Stimulated activated effector memory CD8-positive, alpha-beta T cell treated with anti-CD3 and anti-CD28 coated beads, Interleukin-12 subunit alpha, Interleukin-12 subunit beta, amount 100 ng/mL, for 72 hours (primary cell): ENCODE data around the gene HOOK1.
"Not testable (repeated sequence)": the region's sequence is repeated elsewhere in the genome, so short reads cannot be mapped to it uniquely, and the experiment has no call there.

Source experiments
- ATAC-seq: fragments of 150-1000 bp; cut with Tn5 transposase; 2 replicates; pipeline ENCODE4 v1.10.0; 2021
- DNase-seq, 2 donors: peaks; one replicate each; pipeline ENCODE4 v3.0.0; 2021 to 2022; ENCODE audit warnings: low spot score in 2 of 2
- H3K27ac Mint-ChIP-seq: one replicate; pipeline ENCODE4 v1.8.0; 2022; ENCODE audit warnings: mild to moderate bottlenecking, mixed read lengths
- H3K36me3 Mint-ChIP-seq: one replicate; pipeline ENCODE4 v1.8.0; 2022; ENCODE audit warnings: mild to moderate bottlenecking, mixed read lengths
- H3K4me1 Mint-ChIP-seq: one replicate; pipeline ENCODE4 v1.8.0; 2022; ENCODE audit warnings: mixed read lengths
- H3K4me3 Mint-ChIP-seq: one replicate; pipeline ENCODE4 v1.8.0; 2022; ENCODE audit warnings: mild to moderate bottlenecking, mixed read lengths
- H3K9me3 Mint-ChIP-seq: one replicate; pipeline ENCODE4 v1.8.0; 2022; ENCODE audit warnings: mixed read lengths

Gene HOOK1

GRCh38 chr1:59805554-59805953, 9.2 kb upstream of the HOOK1 start:
- Mint-ChIP-seq H3K4me3 (no peak overlapping the region), H3K36me3 (no peaks in the 10 kb centered on the region), H3K9me3 (no peaks in the 10 kb centered on the region), H3K27ac (no peak overlapping the region), H3K4me1 (no peaks in the 10 kb centered on the region)
- no peak for DNase-seq
- ATAC-seq: no peak

- DNase-seq (peak; percentile 43 to 74), ATAC-seq (peak; percentile 96)
- Mint-ChIP-seq H3K4me3 (no peak overlapping the region), H3K9me3 (no peaks in the 10 kb centered on the region), H3K27ac (peak overlapping the region; percentile 85), H3K36me3 (no peaks in the 10 kb centered on the region), H3K4me1 (peaks cover 6% of the 10 kb centered on the region)
Measured at GRCh38 chr1:59814180-59814900, 409 bp upstream of the HOOK1 start.

- Mint-ChIP-seq H3K4me3 (no peak overlapping the region), H3K27ac (no peak overlapping the region), H3K36me3 (no peaks in the 10 kb centered on the region), H3K9me3 (no peaks in the 10 kb centered on the region), H3K4me1 (peaks cover 6% of the 10 kb centered on the region)
- DNase-seq (no peak), ATAC-seq (no peak)
Measured at GRCh38 chr1:59815892-59816291, 1.1 kb downstream of the HOOK1 start.

GRCh38 chr1:59816318-59816878, 1.6 kb downstream of the HOOK1 start:
- Mint-ChIP-seq H3K36me3 (no peaks in the 10 kb centered on the region), H3K9me3 (no peaks in the 10 kb centered on the region), H3K27ac (no peak overlapping the region), H3K4me1 (peaks cover 6% of the 10 kb centered on the region), H3K4me3 (no peak overlapping the region)
- no peak for ATAC-seq
- no peak for DNase-seq

- H3K4me3 Mint-ChIP-seq: no peak overlapping the region
- peaks cover 7% of the 10 kb centered on the region for H3K36me3 Mint-ChIP-seq
- H3K9me3 Mint-ChIP-seq: no peaks in the 10 kb centered on the region
- no peak for ATAC-seq
- no peaks in the 10 kb centered on the region for H3K4me1 Mint-ChIP-seq
- no peak overlapping the region for H3K27ac Mint-ChIP-seq
- no peak for DNase-seq
Measured at GRCh38 chr1:59819566-59820438, 5.1 kb downstream of the HOOK1 start.

GRCh38 chr1:59827055-59827643, 12.4 kb downstream of the HOOK1 start:
- H3K4me3 Mint-ChIP-seq: no peak overlapping the region
- no peak overlapping the region for H3K27ac Mint-ChIP-seq
- H3K9me3 Mint-ChIP-seq: no peaks in the 10 kb centered on the region
- peaks cover 7% of the 10 kb centered on the region for H3K36me3 Mint-ChIP-seq
- no peak for DNase-seq
- ATAC-seq: peak; percentile 66
- H3K4me1 Mint-ChIP-seq: no peaks in the 10 kb centered on the region

GRCh38 chr1:59828160-59828559, 13.4 kb downstream of the HOOK1 start:
- no peak for ATAC-seq
- Mint-ChIP-seq H3K27ac (no peak overlapping the region), H3K4me1 (no peaks in the 10 kb centered on the region), H3K4me3 (no peak overlapping the region), H3K9me3 (no peaks in the 10 kb centered on the region), H3K36me3 (peaks cover 7% of the 10 kb centered on the region)
- DNase-seq: no peak

- Mint-ChIP-seq H3K27ac (no peak overlapping the region), H3K9me3 (no peaks in the 10 kb centered on the region), H3K4me3 (no peak overlapping the region), H3K36me3 (no peaks in the 10 kb centered on the region), H3K4me1 (no peaks in the 10 kb centered on the region)
- ATAC-seq (no peak), DNase-seq (no peak)
Measured at GRCh38 chr1:59831529-59831928, 16.8 kb downstream of the HOOK1 start.

GRCh38 chr1:59833022-59833421, 18.3 kb downstream of the HOOK1 start:
- Mint-ChIP-seq H3K4me1 (no peaks in the 10 kb centered on the region), H3K36me3 (no peaks in the 10 kb centered on the region), H3K4me3 (no peak overlapping the region), H3K27ac (no peak overlapping the region), H3K9me3 (peaks cover 2% of the 10 kb centered on the region)
- no peak for DNase-seq
- ATAC-seq: no peak

GRCh38 chr1:59833991-59834390, 19.2 kb downstream of the HOOK1 start:
- Mint-ChIP-seq H3K4me3 (no peak overlapping the region), H3K36me3 (no peaks in the 10 kb centered on the region), H3K4me1 (no peaks in the 10 kb centered on the region), H3K9me3 (peaks cover 2% of the 10 kb centered on the region), H3K27ac (no peak overlapping the region)
- DNase-seq (no peak), ATAC-seq (no peak)

GRCh38 chr1:59837857-59838256, 23.1 kb downstream of the HOOK1 start:
- DNase-seq, ATAC-seq, H3K4me1 Mint-ChIP-seq, H3K4me3 Mint-ChIP-seq, H3K27ac Mint-ChIP-seq, H3K9me3 Mint-ChIP-seq, H3K36me3 Mint-ChIP-seq: not testable (repeated sequence)

- H3K36me3 Mint-ChIP-seq: peaks cover 7% of the 10 kb centered on the region
- DNase-seq: no peak
- ATAC-seq: no peak
- no peak overlapping the region for H3K27ac Mint-ChIP-seq
- H3K4me1 Mint-ChIP-seq: no peaks in the 10 kb centered on the region
- H3K4me3 Mint-ChIP-seq: no peak overlapping the region
- H3K9me3 Mint-ChIP-seq: no peaks in the 10 kb centered on the region
Measured at GRCh38 chr1:59845091-59845490, 30.3 kb downstream of the HOOK1 start.

GRCh38 chr1:59846209-59846894, 31.6 kb downstream of the HOOK1 start:
- Mint-ChIP-seq H3K4me1 (no peaks in the 10 kb centered on the region), H3K36me3 (peaks cover 6% of the 10 kb centered on the region), H3K4me3 (no peak overlapping the region), H3K27ac (no peak overlapping the region), H3K9me3 (no peaks in the 10 kb centered on the region)
- ATAC-seq (no peak), DNase-seq (no peak)

GRCh38 chr1:59846895-59847282, 32.1 kb downstream of the HOOK1 start:
- H3K4me1 Mint-ChIP-seq: no peaks in the 10 kb centered on the region
- H3K27ac Mint-ChIP-seq: no peak overlapping the region

GRCh38 chr1:59852117-59852516, 37.4 kb downstream of the HOOK1 start:
- H3K27ac Mint-ChIP-seq: no peak overlapping the region
- no peak for DNase-seq
- H3K4me3 Mint-ChIP-seq: no peak overlapping the region
- peaks cover 3% of the 10 kb centered on the region for H3K9me3 Mint-ChIP-seq
- no peak for ATAC-seq
- no peaks in the 10 kb centered on the region for H3K4me1 Mint-ChIP-seq
- peaks cover 6% of the 10 kb centered on the region for H3K36me3 Mint-ChIP-seq

More at GRCh38 chr1:59846895-59847282, 32.1 kb downstream of the HOOK1 start:
- Mint-ChIP-seq H3K9me3 (no peaks in the 10 kb centered on the region), H3K4me3 (no peak overlapping the region), H3K36me3 (peaks cover 6% of the 10 kb centered on the region)
- ATAC-seq: no peak
- DNase-seq: no peak
